Chondrocyte (in vitro differentiated cells): ENCODE data around the gene NRXN2. TPM values are rescaled to one million over a fixed set of nuclear protein-coding genes. Genes with fewer than 3 reads are reported as not detected.
A peak's percentile ranks its signal among the peaks of the same experiment; 100 is the strongest.

Experiments used
- DNase-seq: peaks from one replicate; pipeline ENCODE4 v3.0.0; 2021; ENCODE audit warnings: mixed read lengths, low spot score
- H3K27ac Mint-ChIP-seq: one replicate; pipeline ENCODE4 v1.8.0; 2021; ENCODE audit warnings: mild to moderate bottlenecking, moderate library complexity, mixed read lengths; ENCODE audit not compliant: unreplicated experiment
- H3K27me3 Mint-ChIP-seq: 2 replicates; pipeline ENCODE4 v1.8.0; 2021; ENCODE audit warnings: low read depth, mixed read lengths
- H3K36me3 Mint-ChIP-seq: 2 replicates; pipeline ENCODE4 v1.8.0; 2021; ENCODE audit warnings: low read depth, mixed read lengths
- H3K4me1 Mint-ChIP-seq: 2 replicates; pipeline ENCODE4 v1.8.0; 2021; ENCODE audit warnings: low read depth, mild to moderate bottlenecking, mixed read lengths
- H3K4me3 Mint-ChIP-seq: one replicate; pipeline ENCODE4 v1.8.0; 2021; ENCODE audit warnings: mild to moderate bottlenecking, moderate library complexity, mixed read lengths; ENCODE audit not compliant: unreplicated experiment
- H3K9me3 Mint-ChIP-seq: 2 replicates; pipeline ENCODE4 v1.8.0; 2021; ENCODE audit warnings: low read depth, mixed read lengths
- CTCF ChIP-seq: fragments of 200-600 bp; sonication (generic); IDR thresholded peaks from 2 replicates; pipeline ENCODE4 v1.5.0; 2021; ENCODE audit warnings: antibody characterized with exemption, mild to moderate bottlenecking, moderate library complexity
- total RNA-seq: library from RNA; stranded (reverse); gene quantifications from 3 replicates; pipeline ENCODE4 v1.2.1, GENCODE V29; 2021

Gene NRXN2
- total RNA-seq, 1 donor from 2014 or later = 1.8 TPM

GRCh38 chr11:64663656-64664055 lies 59.3 kb downstream of the NRXN2 start:
- H3K27me3 Mint-ChIP-seq = peaks cover 4% of the 10 kb centered on the region
- H3K4me3 Mint-ChIP-seq = no peak overlapping the region
- H3K36me3 Mint-ChIP-seq = no peaks in the 10 kb centered on the region
- no peak overlapping the region for H3K27ac Mint-ChIP-seq
- DNase-seq = no peak
- peaks cover 36% of the 10 kb centered on the region for H3K4me1 Mint-ChIP-seq
- TF ChIP-seq CTCF = no peak
- no peaks in the 10 kb centered on the region for H3K9me3 Mint-ChIP-seq

- Mint-ChIP-seq H3K27me3 (no peaks in the 10 kb centered on the region), H3K27ac (peak overlapping the region; percentile 70), H3K36me3 (no peaks in the 10 kb centered on the region), H3K9me3 (no peaks in the 10 kb centered on the region), H3K4me3 (no peak overlapping the region), H3K4me1 (peaks cover 36% of the 10 kb centered on the region)
- no peak for DNase-seq
- TF ChIP-seq CTCF = no peak
Observed at GRCh38 chr11:64661614-64662013, 61.4 kb downstream of the NRXN2 start.

GRCh38 chr11:64661146-64661545 lies 61.9 kb downstream of the NRXN2 start:
- Mint-ChIP-seq H3K4me1 (peaks cover 36% of the 10 kb centered on the region), H3K36me3 (no peaks in the 10 kb centered on the region), H3K27ac (peak overlapping the region; percentile 70), H3K27me3 (no peaks in the 10 kb centered on the region), H3K4me3 (no peak overlapping the region), H3K9me3 (no peaks in the 10 kb centered on the region)
- TF ChIP-seq CTCF = no peak
- DNase-seq = no peak

GRCh38 chr11:64660706-64661105 lies 62.3 kb downstream of the NRXN2 start:
- Mint-ChIP-seq H3K4me3 (no peak overlapping the region), H3K27me3 (no peaks in the 10 kb centered on the region), H3K27ac (peak overlapping the region; percentile 70), H3K36me3 (no peaks in the 10 kb centered on the region), H3K4me1 (peaks cover 36% of the 10 kb centered on the region), H3K9me3 (no peaks in the 10 kb centered on the region)
- no peak for DNase-seq
- no peak for TF ChIP-seq CTCF

- no peaks in the 10 kb centered on the region for H3K9me3 Mint-ChIP-seq
- DNase-seq = no peak
- peak overlapping the region; percentile 45 for H3K27ac Mint-ChIP-seq
- H3K4me3 Mint-ChIP-seq = peak overlapping the region; percentile 60
- H3K36me3 Mint-ChIP-seq = no peaks in the 10 kb centered on the region
- H3K27me3 Mint-ChIP-seq = no peaks in the 10 kb centered on the region
- no peak for TF ChIP-seq CTCF
- H3K4me1 Mint-ChIP-seq = peaks cover 31% of the 10 kb centered on the region
Observed at GRCh38 chr11:64660205-64660604, 62.8 kb downstream of the NRXN2 start.
